Lower lobe of right lung (tissue), 2 donors: ENCODE measurements around the gene CTXN1. TPM values are rescaled to one million over a fixed set of nuclear protein-coding genes. Genes with fewer than 3 reads are reported as not detected.

Experiments used
- ATAC-seq, 2 donors: fragments of 200-7000 bp; cut with Tn5 transposase; one replicate each; pipeline ENCODE4 v1.9.1; 2020 to 2022; ENCODE audit warnings: mild to moderate bottlenecking in 2 of 2, moderate library complexity in 2 of 2
- DNase-seq: peaks from one replicate; pipeline ENCODE4 v3.0.0-alpha.2; 2020
- H3K27ac ChIP-seq: fragments of 200-600 bp; one replicate; pipeline ENCODE4 v1.8.0; 2022
- H3K27me3 ChIP-seq: fragments of 200-600 bp; one replicate; pipeline ENCODE4 v1.8.0; 2022; ENCODE audit warnings: low read depth
- H3K36me3 ChIP-seq: fragments of 200-600 bp; one replicate; pipeline ENCODE4 v1.8.0; 2022; ENCODE audit warnings: mild to moderate bottlenecking
- H3K4me1 ChIP-seq: fragments of 200-600 bp; one replicate; pipeline ENCODE4 v1.8.0; 2022
- H3K4me3 ChIP-seq: fragments of 200-600 bp; one replicate; pipeline ENCODE4 v1.8.0; 2022; ENCODE audit warnings: mild to moderate bottlenecking
- H3K9me3 ChIP-seq: fragments of 200-600 bp; one replicate; pipeline ENCODE4 v1.8.0; 2022
- CTCF ChIP-seq: fragments of 200-600 bp; IDR thresholded peaks from one replicate; pipeline ENCODE4 v1.8.0; 2022; ENCODE audit warnings: antibody characterized with exemption, mild to moderate bottlenecking
- intact Hi-C: fragments of 100-400 bp; cut with DNase I; formaldehyde crosslinking; loops from one replicate; pipeline ENCODE4 v1.11.0; 2022
- total RNA-seq: library from RNA; stranded (reverse); fragmentation: NEBNext Ultra II Directional; extraction: Animal tissue kit (Norgen Biotek cat#: 25700); gene quantifications from one replicate; pipeline ENCODE4 v1.2.1, GENCODE V29; 2021
- donor health status: DM: no; HTN: yes; CAD: no; lungs with severe emphysema.

CTXN1 gene
- total RNA-seq, 1 donor from 2014 or later, result 5.8 TPM

GRCh38 chr19:7915250-7916102 lies 10.5 kb downstream of the CTXN1 start:
- Histone ChIP-seq H3K4me3 (peak overlapping the region; percentile 49), H3K4me1 (peaks cover 39% of the 10 kb centered on the region), H3K27ac (no peak overlapping the region), H3K9me3 (no peaks in the 10 kb centered on the region), H3K36me3 (peaks cover 26% of the 10 kb centered on the region), H3K27me3 (peaks cover 45% of the 10 kb centered on the region)
- no peak for TF ChIP-seq CTCF
- ATAC-seq (no peak), DNase-seq (no peak)
- intact Hi-C loops, result no loop called here

- Histone ChIP-seq H3K4me3 (no peak within 1 kb of the TSS), H3K27ac (no peak within 1 kb of the TSS), H3K36me3 (peaks cover 35% of the 10 kb centered on the region), H3K9me3 (no peaks in the 10 kb centered on the region), H3K4me1 (peaks cover 36% of the 10 kb centered on the region), H3K27me3 (peaks cover 45% of the 10 kb centered on the region)
- ATAC-seq, result no peak
- TF ChIP-seq CTCF, result no peak
- DNase-seq, result peak; percentile 43
- intact Hi-C loops, result no loop called here
Measured at GRCh38 chr19:7914598-7915045, 11.3 kb downstream of the CTXN1 start, which contains the start of gene TGFBR3L. TSS of gene TGFBR3L (plus strand) at chr19:7914830.

- H3K27ac ChIP-seq, result no peak overlapping the region
- no peaks in the 10 kb centered on the region for H3K9me3 ChIP-seq
- peaks cover 45% of the 10 kb centered on the region for H3K27me3 ChIP-seq
- H3K4me1 ChIP-seq, result peaks cover 31% of the 10 kb centered on the region
- no peak for ATAC-seq
- DNase-seq, result no peak
- peaks cover 40% of the 10 kb centered on the region for H3K36me3 ChIP-seq
- no peak overlapping the region for H3K4me3 ChIP-seq
- no peak for TF ChIP-seq CTCF
- intact Hi-C loops, result no loop called here
Measured at GRCh38 chr19:7914099-7914498, 11.8 kb downstream of the CTXN1 start.

- intact Hi-C loops, result no loop called here
- H3K4me3 ChIP-seq, result no peak overlapping the region
- H3K36me3 ChIP-seq, result peaks cover 43% of the 10 kb centered on the region
- H3K9me3 ChIP-seq, result no peaks in the 10 kb centered on the region
- peaks cover 29% of the 10 kb centered on the region for H3K4me1 ChIP-seq
- no peak for DNase-seq
- no peak overlapping the region for H3K27ac ChIP-seq
- ATAC-seq, result no peak
- TF ChIP-seq CTCF, result no peak
- H3K27me3 ChIP-seq, result peaks cover 43% of the 10 kb centered on the region
Measured at GRCh38 chr19:7913652-7914051, 12.3 kb downstream of the CTXN1 start.

- Histone ChIP-seq H3K4me1 (peaks cover 26% of the 10 kb centered on the region), H3K9me3 (no peaks in the 10 kb centered on the region), H3K27ac (no peak overlapping the region), H3K4me3 (no peak overlapping the region), H3K27me3 (peaks cover 36% of the 10 kb centered on the region), H3K36me3 (peaks cover 43% of the 10 kb centered on the region)
- intact Hi-C loops, result no loop called here
- DNase-seq (peak; percentile 43), ATAC-seq (no peak)
- no peak for TF ChIP-seq CTCF
Measured at GRCh38 chr19:7912697-7913564, 13.0 kb downstream of the CTXN1 start.
